Omental fat pad (tissue), 4 donors: ENCODE data around the gene JCAD. TPM values are rescaled to one million over a fixed set of nuclear protein-coding genes. Genes with fewer than 3 reads are reported as not detected.

Experiments
- ATAC-seq: fragments of 150-250 bp; one replicate; pipeline ENCODE4 v1.9.1; 2016; ENCODE audit warnings: mild to moderate bottlenecking, moderate library complexity; ENCODE audit not compliant: low FRiP score
- DNase-seq: peaks from one replicate; pipeline ENCODE4 v3.0.0-alpha.2; 2019; ENCODE audit warnings: low spot score
- CTCF ChIP-seq, 3 donors: fragments of 450-650 bp; IDR thresholded peaks; one replicate each; pipeline ENCODE4 v1.5.1; 2016 to 2017; ENCODE audit warnings: antibody characterized with exemption in 3 of 3, mild to moderate bottlenecking in 3 of 3, moderate library complexity in 2 of 3
- total RNA-seq, 4 donors: library from RNA; depleted of rRNA; stranded (reverse); fragments of >200 nt; gene quantifications; one replicate each; pipeline ENCODE4 v1.1.0, GENCODE V29; 2016

JCAD gene
- total RNA-seq, 4 donors from 2014 or later: 14.6 to 71.4 (median 19.7) TPM

- DNase-seq: no peak
- no peak for ATAC-seq
- no peak for TF ChIP-seq CTCF (IDR thresholded peaks at IDR 0.05)
Measured at GRCh38 chr10:30040597-30040996, 18.8 kb downstream of the JCAD start.

- DNase-seq: no peak
- no peak for TF ChIP-seq CTCF (IDR thresholded peaks at IDR 0.05)
- ATAC-seq: no peak
Measured at GRCh38 chr10:30039988-30040387, 19.4 kb downstream of the JCAD start.

- no peak for ATAC-seq
- DNase-seq: no peak
- no peak for TF ChIP-seq CTCF (IDR thresholded peaks at IDR 0.05)
Measured at GRCh38 chr10:30039567-30039966, 19.8 kb downstream of the JCAD start.

GRCh38 chr10:30038781-30039536 is 20.4 kb downstream of the JCAD start:
- ATAC-seq: no peak
- DNase-seq: no peak
- no peak for TF ChIP-seq CTCF (IDR thresholded peaks at IDR 0.05)

GRCh38 chr10:30037620-30038336 is 21.6 kb downstream of the JCAD start:
- no peak for TF ChIP-seq CTCF (IDR thresholded peaks at IDR 0.05)

GRCh38 chr10:30036811-30037210 is 22.6 kb downstream of the JCAD start:
- ATAC-seq (no peak), DNase-seq (no peak)
- no peak for TF ChIP-seq CTCF (IDR thresholded peaks at IDR 0.05)

More at GRCh38 chr10:30037620-30038336, 21.6 kb downstream of the JCAD start:
- ATAC-seq: no peak
- no peak for DNase-seq
